Stomach smooth muscle (tissue), 2 donors: Measurements from ENCODE around the gene METRNL.
"Not testable (repeated sequence)": the region's sequence is repeated elsewhere in the genome, so short reads cannot be mapped to it uniquely, and the experiment has no call there.

Source experiments
- H3K27ac ChIP-seq: one replicate; pipeline ENCODE4 v1.7.0; 2013; ENCODE audit warnings: mild to moderate bottlenecking, low read length, inconsistent platforms
- H3K27me3 ChIP-seq, 2 donors: one replicate each; pipeline ENCODE4 v1.7.0; 2013; ENCODE audit warnings: low read length in 2 of 2; ENCODE audit not compliant: insufficient read depth in 2 of 2, control insufficient read depth in 1 of 2
- H3K36me3 ChIP-seq, 2 donors: one replicate each; pipeline ENCODE4 v1.7.0; 2013; ENCODE audit warnings: low read length in 2 of 2; ENCODE audit not compliant: control insufficient read depth in 2 of 2, insufficient read depth in 2 of 2
- H3K4me1 ChIP-seq: one replicate; pipeline ENCODE4 v1.7.0; 2013; ENCODE audit warnings: low read length; ENCODE audit not compliant: control insufficient read depth, insufficient read depth
- H3K4me3 ChIP-seq, 2 donors: one replicate each; pipeline ENCODE4 v1.7.0; 2013; ENCODE audit warnings: low read length in 2 of 2
- H3K9ac ChIP-seq, 2 donors: one replicate each; pipeline ENCODE4 v1.7.0; 2013; ENCODE audit warnings: low read length in 2 of 2, mild to moderate bottlenecking in 1 of 2
- H3K9me3 ChIP-seq, 2 donors: one replicate each; pipeline ENCODE4 v1.7.0; 2013; ENCODE audit warnings: low read length in 2 of 2; ENCODE audit not compliant: control insufficient read depth in 2 of 2
- donor health status: healthy.
- donor health status: Pancreatic carcinoma.

Gene METRNL

DNA sequence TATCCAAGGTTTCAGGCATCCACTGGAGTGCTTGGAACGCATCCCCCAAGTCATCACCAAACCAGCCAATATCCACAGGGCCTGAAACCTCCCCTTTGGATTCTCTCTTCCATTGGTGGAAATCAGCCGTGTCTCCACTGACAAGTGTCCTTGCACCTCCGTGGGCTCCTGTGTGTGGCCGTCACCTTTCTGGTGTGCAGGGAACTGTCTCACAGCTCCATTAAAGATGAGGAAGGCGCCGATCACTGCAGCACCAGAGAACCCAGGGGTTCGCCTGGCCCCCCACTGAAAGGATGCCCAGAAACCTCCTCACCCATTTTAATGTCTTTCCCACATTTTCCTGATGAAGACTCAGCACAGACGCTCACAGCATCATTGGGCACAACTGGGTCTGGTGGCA, 17.8 kb upstream of the METRNL start:
- Histone ChIP-seq H3K9me3 (no peaks in the 10 kb centered on the region), H3K4me3 (no peak overlapping the region), H3K27me3 (no peaks in the 10 kb centered on the region), H3K27ac (no peak overlapping the region), H3K9ac (no peak overlapping the region), H3K36me3 (no peaks in the 10 kb centered on the region), H3K4me1 (no peaks in the 10 kb centered on the region)

DNA sequence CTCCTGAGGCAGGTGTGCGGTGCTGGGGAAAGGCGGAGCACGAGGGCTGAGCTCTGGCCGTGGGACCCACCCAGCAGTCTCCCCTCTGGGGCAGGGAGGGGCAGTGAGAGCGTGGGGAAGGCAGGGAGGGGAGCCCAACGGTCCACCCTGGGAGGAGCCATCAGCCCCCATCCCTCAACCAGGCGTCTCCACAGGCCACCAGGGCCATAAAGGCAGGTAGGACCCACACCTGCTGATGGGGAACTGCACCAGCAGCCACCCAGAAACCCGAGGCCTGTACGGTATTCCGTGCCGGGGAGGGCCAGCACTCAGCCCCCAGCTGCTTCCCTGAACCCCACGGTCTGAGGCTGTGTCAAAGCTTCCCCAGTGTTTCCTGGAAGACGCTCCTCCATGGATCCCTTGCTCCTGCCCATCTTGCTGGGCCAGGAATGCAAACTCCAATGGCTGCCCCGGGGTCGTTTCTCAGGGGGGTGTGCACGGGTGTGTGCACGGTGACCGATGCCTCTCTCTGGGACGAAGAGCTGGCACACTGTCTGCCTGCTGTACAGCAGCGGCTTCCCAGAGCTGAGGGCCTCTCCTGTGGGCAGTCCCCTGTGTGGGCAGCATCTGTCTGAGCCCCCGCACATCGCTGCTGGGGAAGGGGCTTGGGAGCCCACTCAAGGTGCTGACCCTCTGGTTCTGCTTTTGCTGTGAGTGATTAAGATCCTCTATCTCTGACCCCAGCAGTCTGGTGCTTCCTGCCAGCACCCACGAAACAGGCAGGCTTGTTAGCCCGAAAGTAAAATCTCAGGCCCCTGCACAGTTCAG, 17.2 kb upstream of the METRNL start:
- H3K4me1 ChIP-seq = no peaks in the 10 kb centered on the region
- no peak overlapping the region for H3K27ac ChIP-seq
- no peaks in the 10 kb centered on the region for H3K36me3 ChIP-seq
- H3K4me3 ChIP-seq = no peak overlapping the region
- no peaks in the 10 kb centered on the region for H3K9me3 ChIP-seq
- no peaks in the 10 kb centered on the region for H3K27me3 ChIP-seq
- no peak overlapping the region for H3K9ac ChIP-seq

- H3K4me1 ChIP-seq = no peaks in the 10 kb centered on the region
- no peaks in the 10 kb centered on the region for H3K27me3 ChIP-seq
- H3K36me3 ChIP-seq = no peaks in the 10 kb centered on the region
- no peak overlapping the region for H3K27ac ChIP-seq
- no peak overlapping the region for H3K9ac ChIP-seq
- no peak overlapping the region for H3K4me3 ChIP-seq
- H3K9me3 ChIP-seq = no peaks in the 10 kb centered on the region
Observed at GRCh38 chr17:83062818-83063671, 16.4 kb upstream of the METRNL start.

DNA sequence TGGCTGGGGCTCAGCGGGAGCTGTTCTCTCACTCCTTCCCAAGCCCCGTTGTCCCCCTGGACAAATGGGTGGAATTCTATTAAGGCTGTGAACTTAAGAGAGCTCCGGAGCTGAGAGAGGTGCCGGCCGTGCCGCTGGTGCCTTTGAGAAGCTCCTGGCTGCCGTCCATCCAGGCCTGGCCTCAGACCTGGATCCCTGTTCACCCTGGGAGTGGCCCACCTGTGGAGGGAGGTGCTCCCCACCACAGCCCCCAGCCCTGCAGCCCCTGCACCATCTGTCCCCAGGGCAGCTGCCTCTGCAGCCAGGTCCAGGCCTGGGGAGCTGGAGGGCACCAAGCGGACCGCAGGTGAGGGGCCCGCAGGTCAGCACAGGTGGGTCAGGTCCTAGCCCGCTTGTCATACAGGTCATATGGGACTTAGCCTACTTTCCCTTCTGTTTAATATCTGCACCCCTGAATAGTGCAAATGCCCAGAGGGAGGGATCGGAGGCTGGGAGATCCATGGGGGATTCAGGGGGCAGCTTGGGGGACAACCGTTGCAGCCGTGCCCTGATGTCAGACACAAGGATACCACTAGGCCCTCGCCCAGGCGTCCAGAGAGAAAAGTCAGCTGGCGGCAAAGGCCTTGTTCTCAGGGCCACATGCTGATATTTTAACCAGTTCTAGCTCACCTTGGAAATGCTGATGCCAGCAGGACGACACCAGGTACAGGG, 15.2 kb upstream of the METRNL start:
- Histone ChIP-seq H3K27me3 (no peaks in the 10 kb centered on the region), H3K9ac (no peak overlapping the region), H3K9me3 (no peaks in the 10 kb centered on the region), H3K4me1 (no peaks in the 10 kb centered on the region), H3K4me3 (no peak overlapping the region), H3K27ac (no peak overlapping the region), H3K36me3 (no peaks in the 10 kb centered on the region)

DNA sequence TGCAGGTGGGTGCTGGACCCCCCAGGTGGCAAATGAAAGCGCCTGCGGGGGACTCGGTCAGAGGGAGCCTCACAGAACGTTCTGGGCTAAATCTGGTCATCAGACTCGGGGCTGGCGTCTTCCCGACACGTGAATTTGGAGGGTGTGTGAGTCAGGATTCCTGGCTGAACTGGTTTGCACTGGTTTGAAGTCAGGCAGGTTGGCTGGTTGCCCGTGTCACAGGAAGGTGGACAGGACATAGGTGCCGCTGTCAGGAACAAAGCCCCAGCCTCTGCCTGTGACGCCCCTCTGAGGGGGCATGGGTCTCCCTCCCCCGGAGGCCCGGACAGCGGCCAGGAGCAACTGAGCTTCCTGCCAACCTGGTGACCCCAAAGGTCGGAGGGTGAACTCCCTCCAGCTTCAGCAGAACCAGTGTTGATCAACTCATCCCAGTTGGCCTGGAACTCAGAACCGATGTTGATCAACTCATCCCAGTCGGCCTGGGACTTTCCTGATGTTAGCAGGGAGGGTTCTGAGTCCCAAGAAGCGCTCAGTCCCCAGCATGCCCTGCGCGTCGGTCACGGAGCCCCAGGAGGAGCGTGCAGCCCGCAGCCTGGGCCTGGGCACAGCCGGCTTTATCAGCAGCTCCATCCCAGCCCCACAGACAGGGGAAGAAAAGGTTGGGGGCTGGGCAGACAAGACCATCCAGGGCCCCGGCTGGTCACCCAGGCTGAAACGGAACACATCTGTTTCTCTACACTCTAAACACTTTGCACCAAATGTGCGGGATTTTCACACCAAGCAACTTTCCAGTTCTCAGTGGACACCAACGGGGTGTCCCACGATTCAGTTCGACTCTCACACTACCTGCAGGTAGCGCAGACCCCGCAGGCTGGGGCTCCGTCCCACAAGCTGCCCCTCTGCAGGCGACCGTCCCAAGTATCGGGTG, 14.4 kb upstream of the METRNL start:
- Histone ChIP-seq H3K4me1 (no peaks in the 10 kb centered on the region), H3K9ac (no peak overlapping the region), H3K36me3 (no peaks in the 10 kb centered on the region), H3K27ac (no peak overlapping the region), H3K27me3 (no peaks in the 10 kb centered on the region), H3K9me3 (no peaks in the 10 kb centered on the region), H3K4me3 (no peak overlapping the region)

GRCh38 chr17:83065660-83066542, 13.5 kb upstream of the METRNL start:
- Histone ChIP-seq H3K9me3 (no peaks in the 10 kb centered on the region), H3K4me3 (no peak overlapping the region), H3K4me1 (no peaks in the 10 kb centered on the region), H3K27ac (no peak overlapping the region), H3K27me3 (no peaks in the 10 kb centered on the region), H3K9ac (no peak overlapping the region), H3K36me3 (no peaks in the 10 kb centered on the region)

GRCh38 chr17:83066543-83066890, 12.9 kb upstream of the METRNL start:
- not testable (repeated sequence) for H3K27me3 ChIP-seq, H3K4me1 ChIP-seq, H3K9ac ChIP-seq, H3K9me3 ChIP-seq, H3K36me3 ChIP-seq, H3K27ac ChIP-seq, H3K4me3 ChIP-seq

DNA sequence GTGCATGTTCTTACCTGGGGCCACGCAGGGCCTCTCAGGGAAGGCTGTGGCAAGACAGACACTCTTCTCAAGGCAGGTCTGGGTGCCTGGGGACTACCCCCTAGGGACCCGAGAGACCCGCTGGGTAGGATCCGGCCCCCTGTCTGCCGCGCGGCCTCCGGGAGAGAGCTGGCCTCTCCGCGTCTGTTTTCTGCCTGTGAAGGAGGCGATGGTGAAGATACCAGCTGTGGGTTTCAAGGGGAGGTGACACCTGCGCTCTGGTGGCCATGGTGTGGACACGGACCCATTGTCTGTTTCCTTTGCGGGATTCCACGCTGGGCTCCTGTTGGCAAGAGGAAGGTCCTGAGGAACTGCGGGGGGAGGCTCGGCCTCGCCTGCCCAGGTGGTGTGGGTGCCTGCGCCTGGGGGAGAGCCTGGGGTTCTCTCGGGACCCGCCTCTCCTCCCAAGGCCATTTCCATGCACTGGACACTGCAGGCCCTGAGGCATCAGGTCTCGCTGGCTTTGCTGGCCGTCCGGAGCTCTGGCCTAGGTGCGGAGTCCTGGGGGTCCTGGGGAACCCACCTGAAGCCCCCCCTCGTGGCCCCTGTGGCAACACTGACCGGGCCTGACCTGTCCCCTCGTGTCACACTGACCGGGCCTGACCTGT, 12.2 kb upstream of the METRNL start:
- H3K36me3 ChIP-seq = no peaks in the 10 kb centered on the region
- H3K4me1 ChIP-seq = no peaks in the 10 kb centered on the region

GRCh38 chr17:83067718-83068261, 11.6 kb upstream of the METRNL start:
- H3K4me1 ChIP-seq = no peaks in the 10 kb centered on the region
- no peaks in the 10 kb centered on the region for H3K36me3 ChIP-seq
- H3K27me3 ChIP-seq = no peaks in the 10 kb centered on the region
- no peak overlapping the region for H3K9ac ChIP-seq
- H3K4me3 ChIP-seq = no peak overlapping the region
- no peak overlapping the region for H3K27ac ChIP-seq
- H3K9me3 ChIP-seq = no peaks in the 10 kb centered on the region

More for the DNA sequence above, 12.2 kb upstream of the METRNL start:
- no peak overlapping the region for H3K4me3 ChIP-seq
- no peaks in the 10 kb centered on the region for H3K27me3 ChIP-seq
- no peak overlapping the region for H3K9ac ChIP-seq
- no peaks in the 10 kb centered on the region for H3K9me3 ChIP-seq
- H3K27ac ChIP-seq = no peak overlapping the region
